ENCODE measurements around the gene ERI3. TPM values are rescaled to one million over a fixed set of nuclear protein-coding genes. Genes with fewer than 3 reads are reported as not detected.

The ERI3 gene
- total RNA-seq, 2 donors from 2014 or later, result 71.9 to 92.1 TPM

- no peak overlapping the region for H3K4me3 ChIP-seq (ENCODE audit: low read length)
- H3K9me3 ChIP-seq (ENCODE audit: control insufficient read depth, low read length), result no peaks in the 10 kb centered on the region
- no peak overlapping the region for H3K27ac ChIP-seq (ENCODE audit: low read depth, low read length)
- WGBS, 2 experiments (ENCODE audit: insufficient coverage in 1 of 2, insufficient read length in 1 of 2), result 89% methylated on average over 1 of the region's 1 CpG; no CpG with 5 or more reads in 1 of the 2 experiments
- H3K27me3 Mint-ChIP-seq (ENCODE audit: insufficient read depth), result no peaks in the 10 kb centered on the region
- no peak overlapping the region for H3K27ac Mint-ChIP-seq
- no peak overlapping the region for H3K9ac ChIP-seq (ENCODE audit: extremely low read depth, low read length, poor library complexity, severe bottlenecking)
- H3K36me3 ChIP-seq (ENCODE audit: control insufficient read depth, insufficient read depth, low read length), result peaks cover 5% of the 10 kb centered on the region
- DNase-seq, result no peak
- H3K9me3 Mint-ChIP-seq, result no peaks in the 10 kb centered on the region
- H3K4me3 Mint-ChIP-seq, result no peak overlapping the region
- peaks cover 41% of the 10 kb centered on the region for H3K4me1 Mint-ChIP-seq
- peaks cover 3% of the 10 kb centered on the region for H3K36me3 Mint-ChIP-seq (ENCODE audit: low read depth)
- no peak for TF ChIP-seq CTCF (conservative IDR thresholded peaks at IDR 0.05)
- H3K27me3 ChIP-seq (ENCODE audit: control insufficient read depth, insufficient read depth, low read length, poor library complexity, severe bottlenecking), result no peaks in the 10 kb centered on the region
- peaks cover 12% of the 10 kb centered on the region for H3K4me1 ChIP-seq (ENCODE audit: control insufficient read depth, insufficient read depth, low read length)
These were observed 89.2 kb downstream of the ERI3 start for GRCh38 chr1:44265656-44266358.

- DNase-seq, result no peak
- Mint-ChIP-seq H3K9me3 (no peaks in the 10 kb centered on the region), H3K36me3 (ENCODE audit: low read depth) (peaks cover 3% of the 10 kb centered on the region), H3K27ac (no peak overlapping the region), H3K27me3 (ENCODE audit: insufficient read depth) (no peaks in the 10 kb centered on the region), H3K4me1 (peaks cover 31% of the 10 kb centered on the region), H3K4me3 (no peak overlapping the region)
- no peak overlapping the region for H3K27ac ChIP-seq (ENCODE audit: low read depth, low read length)
- no peak for TF ChIP-seq CTCF (conservative IDR thresholded peaks at IDR 0.05)
- no peak overlapping the region for H3K9ac ChIP-seq (ENCODE audit: extremely low read depth, low read length, poor library complexity, severe bottlenecking)
- WGBS, 2 experiments (ENCODE audit: insufficient coverage in 1 of 2, insufficient read length in 1 of 2), result 94 to 100% methylated on average over 4 to 11 of the region's 11 CpGs
- H3K4me1 ChIP-seq (ENCODE audit: control insufficient read depth, insufficient read depth, low read length), result peaks cover 8% of the 10 kb centered on the region
- H3K27me3 ChIP-seq (ENCODE audit: control insufficient read depth, insufficient read depth, low read length, poor library complexity, severe bottlenecking), result no peaks in the 10 kb centered on the region
- H3K36me3 ChIP-seq (ENCODE audit: control insufficient read depth, insufficient read depth, low read length), result peaks cover 5% of the 10 kb centered on the region
- H3K9me3 ChIP-seq (ENCODE audit: control insufficient read depth, low read length), result no peaks in the 10 kb centered on the region
- no peak overlapping the region for H3K4me3 ChIP-seq (ENCODE audit: low read length)
These were observed 90.6 kb downstream of the ERI3 start for GRCh38 chr1:44264451-44264771.

GRCh38 chr1:44263568-44264450, 91.2 kb downstream of the ERI3 start:
- no peak for TF ChIP-seq CTCF (conservative IDR thresholded peaks at IDR 0.05)
- Histone ChIP-seq H3K4me3 (ENCODE audit: low read length) (no peak overlapping the region), H3K9me3 (ENCODE audit: control insufficient read depth, low read length) (no peaks in the 10 kb centered on the region), H3K9ac (ENCODE audit: extremely low read depth, low read length, poor library complexity, severe bottlenecking) (no peak overlapping the region), H3K27ac (ENCODE audit: low read depth, low read length) (no peak overlapping the region), H3K27me3 (ENCODE audit: control insufficient read depth, insufficient read depth, low read length, poor library complexity, severe bottlenecking) (no peaks in the 10 kb centered on the region), H3K36me3 (ENCODE audit: control insufficient read depth, insufficient read depth, low read length) (peaks cover 5% of the 10 kb centered on the region), H3K4me1 (ENCODE audit: control insufficient read depth, insufficient read depth, low read length) (peaks cover 8% of the 10 kb centered on the region)
- WGBS, 2 experiments (ENCODE audit: insufficient coverage in 1 of 2, insufficient read length in 1 of 2), result 89 to 95% methylated on average over 7 to 9 of the region's 9 CpGs
- no peak for DNase-seq
- no peak overlapping the region for H3K4me3 Mint-ChIP-seq
- H3K9me3 Mint-ChIP-seq, result no peaks in the 10 kb centered on the region
- H3K4me1 Mint-ChIP-seq, result peaks cover 30% of the 10 kb centered on the region
- H3K27me3 Mint-ChIP-seq (ENCODE audit: insufficient read depth), result no peaks in the 10 kb centered on the region
- H3K36me3 Mint-ChIP-seq (ENCODE audit: low read depth), result peaks cover 3% of the 10 kb centered on the region
- H3K27ac Mint-ChIP-seq, result no peak overlapping the region

All from endodermal cell (in vitro differentiated cells).